A673 (cell line): ENCODE results near the gene HOXA5.

ENCODE experiments used
- CTCF ChIP-seq: fragments of 300-800, 200-600 bp; sonication (generic); conservative IDR thresholded peaks from 2 replicates; pipeline ENCODE4 v1.5.1; 2017; ENCODE audit warnings: low read depth, mild to moderate bottlenecking, antibody characterized with exemption, low read length, moderate library complexity, mixed read lengths
- EZH2 ChIP-seq: fragments of 200-600 bp; sonication (generic); IDR thresholded peaks from 2 replicates; pipeline ENCODE4 v1.6.1; 2017; ENCODE audit warnings: borderline replicate concordance, low read depth, mild to moderate bottlenecking, mixed read lengths, antibody characterized with exemption, low read length; ENCODE audit not compliant: poor library complexity, severe bottlenecking

DNA sequence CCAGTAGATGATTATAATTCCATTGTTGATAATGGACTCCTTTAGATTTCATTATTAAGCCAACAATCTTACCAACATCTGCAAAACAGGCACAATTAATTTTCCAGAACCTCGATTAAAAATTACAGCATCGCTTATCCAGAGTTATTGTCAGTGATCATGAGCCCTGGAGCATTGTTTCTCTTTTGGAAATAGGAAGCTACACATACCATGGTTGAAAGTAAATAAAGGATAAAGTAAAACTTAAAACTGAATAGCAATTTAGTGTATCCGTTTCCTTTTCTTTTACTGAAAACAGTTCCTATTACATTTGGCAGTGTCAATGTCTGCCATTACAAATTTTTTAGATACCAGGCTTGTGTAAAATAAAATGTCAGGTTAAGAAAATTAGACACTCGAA is 31.1 kb downstream of the HOXA5 start:
- TF ChIP-seq CTCF: no peak
- no peak for TF ChIP-seq EZH2
